MM.1S (cell line): ENCODE data around the gene PLS1.

Experiments
- EZH2 ChIP-seq: fragments of 300-600 bp; sonication (generic); optimal IDR thresholded peaks from 2 replicates; pipeline ENCODE3; 2017; ENCODE audit warnings: low read depth, mild to moderate bottlenecking, antibody characterized with exemption, low read length, mixed read lengths
- EZH2phosphoT487 ChIP-seq: fragments of 300-600 bp; sonication (generic); IDR thresholded peaks from 2 replicates; pipeline ENCODE4 v1.6.1; 2018; ENCODE audit warnings: antibody characterized with exemption, low read length
- TF ChIP-seq, protein P1 (sequence below): fragments of 300-600 bp; sonication (generic); IDR thresholded peaks from 2 replicates; pipeline ENCODE4 v1.5.1; 2016; ENCODE audit warnings: antibody characterized with exemption, low read length, mixed read lengths

DNA sequence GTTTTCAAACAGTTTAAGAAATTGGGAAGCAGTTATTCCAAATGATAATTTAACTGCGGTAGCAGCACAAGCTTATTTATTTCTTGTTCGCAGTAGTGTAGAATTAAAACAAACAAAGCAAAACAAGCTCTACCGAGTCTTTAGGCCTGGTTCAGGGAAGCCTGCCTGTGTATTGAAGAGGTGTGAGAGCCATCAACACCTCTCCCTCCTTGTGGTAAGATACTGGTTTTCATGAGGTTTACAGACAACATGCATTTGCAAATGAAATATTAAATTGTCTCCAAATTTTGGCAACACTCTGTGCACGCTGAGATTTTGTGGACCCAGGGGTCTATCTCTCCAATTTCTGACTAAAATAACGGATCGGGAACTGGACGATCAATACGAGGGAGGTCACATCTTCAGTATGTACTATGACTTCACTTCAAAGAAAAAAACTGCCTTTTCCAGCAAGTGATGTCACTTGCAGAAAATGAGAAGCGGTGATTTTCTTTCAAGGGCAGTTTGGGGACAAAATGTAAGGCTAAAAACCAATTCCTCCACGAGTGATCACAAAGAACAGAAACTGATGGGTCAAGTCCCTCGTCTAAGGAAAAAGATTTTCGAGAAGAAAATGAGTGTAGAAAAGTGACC lies 18.4 kb upstream of the PLS1 start:
- TF ChIP-seq, protein P1, sequence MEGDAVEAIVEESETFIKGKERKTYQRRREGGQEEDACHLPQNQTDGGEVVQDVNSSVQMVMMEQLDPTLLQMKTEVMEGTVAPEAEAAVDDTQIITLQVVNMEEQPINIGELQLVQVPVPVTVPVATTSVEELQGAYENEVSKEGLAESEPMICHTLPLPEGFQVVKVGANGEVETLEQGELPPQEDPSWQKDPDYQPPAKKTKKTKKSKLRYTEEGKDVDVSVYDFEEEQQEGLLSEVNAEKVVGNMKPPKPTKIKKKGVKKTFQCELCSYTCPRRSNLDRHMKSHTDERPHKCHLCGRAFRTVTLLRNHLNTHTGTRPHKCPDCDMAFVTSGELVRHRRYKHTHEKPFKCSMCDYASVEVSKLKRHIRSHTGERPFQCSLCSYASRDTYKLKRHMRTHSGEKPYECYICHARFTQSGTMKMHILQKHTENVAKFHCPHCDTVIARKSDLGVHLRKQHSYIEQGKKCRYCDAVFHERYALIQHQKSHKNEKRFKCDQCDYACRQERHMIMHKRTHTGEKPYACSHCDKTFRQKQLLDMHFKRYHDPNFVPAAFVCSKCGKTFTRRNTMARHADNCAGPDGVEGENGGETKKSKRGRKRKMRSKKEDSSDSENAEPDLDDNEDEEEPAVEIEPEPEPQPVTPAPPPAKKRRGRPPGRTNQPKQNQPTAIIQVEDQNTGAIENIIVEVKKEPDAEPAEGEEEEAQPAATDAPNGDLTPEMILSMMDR = no peak
- no peak for TF ChIP-seq EZH2
- TF ChIP-seq EZH2phosphoT487 = no peak
